ENCODE results near the gene MBD4.
A peak's percentile ranks its signal among the peaks of the same experiment; 100 is the strongest.

MBD4 gene

GRCh38 chr3:129404610-129405009 lies 35.1 kb downstream of the MBD4 start:
- TF ChIP-seq CTCF (conservative IDR thresholded peaks at IDR 0.05): no peak
- no peak for TF ChIP-seq ZFX (IDR thresholded peaks at IDR 0.05)
- no peak overlapping the region for H3K27ac ChIP-seq

- TF ChIP-seq ZFX (IDR thresholded peaks at IDR 0.05): no peak
- no peak for TF ChIP-seq CTCF (conservative IDR thresholded peaks at IDR 0.05)
- no peak overlapping the region for H3K27ac ChIP-seq
These were observed 35.6 kb downstream of the MBD4 start for GRCh38 chr3:129404130-129404529.

- no peak overlapping the region for H3K27ac ChIP-seq
- TF ChIP-seq ZFX (IDR thresholded peaks at IDR 0.05) (no peak), CTCF (conservative IDR thresholded peaks at IDR 0.05) (no peak)
These were observed 36.3 kb downstream of the MBD4 start for GRCh38 chr3:129403450-129403849.

GRCh38 chr3:129402616-129403015 lies 37.1 kb downstream of the MBD4 start:
- no peak overlapping the region for H3K27ac ChIP-seq
- TF ChIP-seq ZFX (IDR thresholded peaks at IDR 0.05) (no peak), CTCF (conservative IDR thresholded peaks at IDR 0.05) (no peak)

- H3K27ac ChIP-seq: no peak overlapping the region
- TF ChIP-seq CTCF (conservative IDR thresholded peaks at IDR 0.05) (no peak), ZFX (IDR thresholded peaks at IDR 0.05) (no peak)
These were observed 37.5 kb downstream of the MBD4 start for GRCh38 chr3:129402210-129402609.

GRCh38 chr3:129399895-129400357 lies 39.8 kb downstream of the MBD4 start:
- peak overlapping the region; percentile 87; the same call in 1 of the 2 replicates for H3K27ac ChIP-seq
- no peak for TF ChIP-seq ZFX (IDR thresholded peaks at IDR 0.05)
- TF ChIP-seq CTCF (conservative IDR thresholded peaks at IDR 0.05): no peak; the same call in 1 of the 2 replicates

- TF ChIP-seq CTCF (conservative IDR thresholded peaks at IDR 0.05): peak; percentile 99
- TF ChIP-seq ZFX (IDR thresholded peaks at IDR 0.05): 0 out of 2 replicates have a peak, but pooled peaks have one; percentile 7
- peak overlapping the region; percentile 87 for H3K27ac ChIP-seq
These were observed 40.4 kb downstream of the MBD4 start for GRCh38 chr3:129399145-129399894.

All from C4-2B (cell line).